PC-9 (cell line): ENCODE measurements around the gene ANKFY1. TPM values are rescaled to one million over a fixed set of nuclear protein-coding genes. Genes with fewer than 3 reads are reported as not detected.

Experiments used
- BruUV-seq: library from RNA; stranded (reverse); fragments of 400-500 nt; replicated peaks from 2 replicates; lab custom pipeline; 2021; lab: Mats Ljungman, UMichigan
- CTCF ChIA-PET: fragments of 300-600 bp; sonication (Branson Sonifier 250); formaldehyde crosslinking; loops from one replicate; lab custom pipeline; 2022; ENCODE audit warnings: antibody characterized with exemption; lab: Charles Lee
- POLR2A ChIA-PET: fragments of 300-600 bp; sonication (Branson Sonifier 250); formaldehyde crosslinking; loops from one replicate; lab custom pipeline; 2022; ENCODE audit warnings: antibody characterized with exemption; ENCODE audit not compliant: unreplicated experiment; lab: Charles Lee
- DNase-seq, 2 experiments: peaks; one replicate each; pipeline versions ENCODE4 v3.0.0 to v3.0.0-alpha.2; 2015 to 2022; ENCODE audit warnings: mixed read lengths in 1 of 2
- H2AFZ ChIP-seq: fragments of 200-600 bp; sonication (generic); 2 replicates; pipeline ENCODE4 v1.8.1; 2017; ENCODE audit warnings: antibody characterized with exemption
- H3F3A ChIP-seq: fragments of 200-600 bp; sonication (generic); 2 replicates; pipeline ENCODE4 v1.8.1; 2017; ENCODE audit warnings: antibody characterized with exemption, mild to moderate bottlenecking, low read depth; ENCODE audit not compliant: insufficient read depth
- H3K27ac ChIP-seq: fragments of 200-600 bp; sonication (generic); 2 replicates; pipeline ENCODE4 v1.6.1; 2016; ENCODE audit warnings: mixed run types
- H3K27me3 ChIP-seq: fragments of 200-600 bp; sonication (generic); 2 replicates; pipeline ENCODE4 v1.6.1; 2016; ENCODE audit warnings: low read depth, mixed run types; ENCODE audit not compliant: insufficient read depth
- H3K36me3 ChIP-seq: fragments of 200-600 bp; sonication (generic); 2 replicates; pipeline ENCODE4 v1.6.1; 2016; ENCODE audit warnings: low read depth, mixed run types
- H3K4me1 ChIP-seq: fragments of 200-600 bp; sonication (generic); replicated peaks from 2 replicates; pipeline ENCODE4 v1.6.1; 2016; ENCODE audit warnings: mixed run types; ENCODE audit not compliant: insufficient read depth
- H3K4me2 ChIP-seq: fragments of 200-600 bp; sonication (generic); 2 replicates; pipeline ENCODE4 v1.6.1; 2017; ENCODE audit warnings: mixed run types
- H3K4me3 ChIP-seq: fragments of 200-600 bp; sonication (generic); 2 replicates; pipeline ENCODE4 v1.6.1; 2016; ENCODE audit warnings: mixed run types
- H3K79me2 ChIP-seq: fragments of 200-600 bp; sonication (generic); 2 replicates; pipeline ENCODE4 v1.6.1; 2017; ENCODE audit warnings: low read depth, mixed run types
- H3K9me2 ChIP-seq: fragments of 200-600 bp; sonication (generic); 2 replicates; pipeline ENCODE4 v1.8.1; 2017; ENCODE audit warnings: mild to moderate bottlenecking; ENCODE audit not compliant: insufficient read depth
- H3K9me3 ChIP-seq: fragments of 200-600 bp; sonication (generic); 2 replicates; pipeline ENCODE4 v1.8.1; 2016; ENCODE audit warnings: low read depth; ENCODE audit not compliant: insufficient read depth
- H4K20me1 ChIP-seq: fragments of 200-600 bp; sonication (generic); 2 replicates; pipeline ENCODE4 v1.8.1; 2017; ENCODE audit not compliant: insufficient read depth
- CTCF ChIP-seq: fragments of 200-600 bp; sonication (generic); conservative IDR thresholded peaks from 2 replicates; pipeline ENCODE4 v1.6.1; 2017; ENCODE audit warnings: mixed run types, antibody characterized with exemption, mild to moderate bottlenecking, moderate library complexity
- EZH2 ChIP-seq: fragments of 200-600 bp; sonication (generic); IDR thresholded peaks from 2 replicates; pipeline ENCODE4 v1.8.0; 2017; ENCODE audit warnings: antibody characterized with exemption, low read depth
- intact Hi-C: fragments of 100-400 bp; cut with micrococcal nuclease; formaldehyde crosslinking; loops from one replicate; pipeline ENCODE4 v1.10.0; 2022; ENCODE audit not compliant: unreplicated experiment
- total RNA-seq: library from RNA; stranded (reverse); gene quantifications from 2 replicates; pipeline ENCODE4 v1.2.3, GENCODE V29; 2021

Gene ANKFY1
- total RNA-seq, 1 experiment from 2014 or later: 63.9 TPM

- Histone ChIP-seq H3K9me2 (no peaks in the 10 kb centered on the region), H3K9me3 (no peaks in the 10 kb centered on the region), H3F3A (peaks cover 43% of the 10 kb centered on the region), H3K36me3 (no peaks in the 10 kb centered on the region), H2AFZ (no peak overlapping the region), H3K27me3 (no peaks in the 10 kb centered on the region), H3K4me1 (peaks cover 48% of the 10 kb centered on the region), H3K4me3 (no peak overlapping the region), H3K4me2 (no peak overlapping the region), H4K20me1 (no peaks in the 10 kb centered on the region), H3K27ac (no peak overlapping the region), H3K79me2 (no peaks in the 10 kb centered on the region)
- DNase-seq: no peak
- no peak for TF ChIP-seq CTCF
- intact Hi-C loops: loop anchor here (10.0 kb wide), 2 partner anchors 265 to 435 kb away; partner anchors contain the start of genes CAMKK1 and HASPIN
- no TSS peak for BruUV-seq
- POLR2A ChIA-PET: interaction anchor here (0.6 kb wide), 1 partner anchor 337 kb away, joined by 11 read pairs; no protein-coding TSS in a partner anchor
- CTCF ChIA-PET: interaction anchor here (0.6 to 0.7 kb wide), 3 partner anchors 16 to 407 kb away, joined by 3 to 8 read pairs (median 7); no protein-coding TSS in a partner anchor
Observed at GRCh38 chr17:4159761-4160160, 104.0 kb downstream of the ANKFY1 start.

GRCh38 chr17:4157618-4158333, 106.0 kb downstream of the ANKFY1 start:
- no peaks in the 10 kb centered on the region for H3K27me3 ChIP-seq
- H3K4me2 ChIP-seq: no peak overlapping the region
- H3K4me3 ChIP-seq: no peak overlapping the region
- H3K79me2 ChIP-seq: no peaks in the 10 kb centered on the region
- H3K4me1 ChIP-seq: peaks cover 30% of the 10 kb centered on the region
- DNase-seq: no peak
- H3F3A ChIP-seq: peaks cover 26% of the 10 kb centered on the region
- ChIA-PET CTCF (interaction anchor here (0.6 kb wide), 1 partner anchor 1424 kb away, joined by 3 read pairs; no protein-coding TSS in a partner anchor), POLR2A (interaction anchor here (0.7 kb wide), 1 partner anchor 14 kb away, joined by 7 read pairs; no protein-coding TSS in a partner anchor)
- H3K36me3 ChIP-seq: no peaks in the 10 kb centered on the region
- BruUV-seq: no TSS peak
- TF ChIP-seq EZH2 (no peak), CTCF (no peak)
- H4K20me1 ChIP-seq: no peaks in the 10 kb centered on the region
- no peak overlapping the region for H2AFZ ChIP-seq
- H3K9me3 ChIP-seq: no peaks in the 10 kb centered on the region
- H3K27ac ChIP-seq: no peak overlapping the region
- intact Hi-C loops: no loop called here
- H3K9me2 ChIP-seq: no peaks in the 10 kb centered on the region

- no peaks in the 10 kb centered on the region for H3K36me3 ChIP-seq
- TF ChIP-seq EZH2: no peak
- no peak for TF ChIP-seq CTCF
- H2AFZ ChIP-seq: no peak overlapping the region
- H3K27me3 ChIP-seq: no peaks in the 10 kb centered on the region
- no peaks in the 10 kb centered on the region for H3K79me2 ChIP-seq
- BruUV-seq: no TSS peak
- no peaks in the 10 kb centered on the region for H4K20me1 ChIP-seq
- H3K4me3 ChIP-seq: no peak overlapping the region
- DNase-seq: no peak
- ChIA-PET POLR2A (interaction anchor here (0.7 kb wide), 1 partner anchor 14 kb away, joined by 7 read pairs; no protein-coding TSS in a partner anchor), CTCF (interaction anchor here (0.6 kb wide), 1 partner anchor 14 kb away, joined by 4 read pairs; the partner anchor contains the start of gene CYB5D2)
- H3F3A ChIP-seq: peaks cover 17% of the 10 kb centered on the region
- no peaks in the 10 kb centered on the region for H3K9me3 ChIP-seq
- no peaks in the 10 kb centered on the region for H3K9me2 ChIP-seq
- peaks cover 21% of the 10 kb centered on the region for H3K4me1 ChIP-seq
- H3K27ac ChIP-seq: no peak overlapping the region
- H3K4me2 ChIP-seq: no peak overlapping the region
- intact Hi-C loops: no loop called here
Observed at GRCh38 chr17:4156750-4157381, 106.9 kb downstream of the ANKFY1 start.
